ENCODE results near the gene ARFGEF3. TPM values are rescaled to one million over a fixed set of nuclear protein-coding genes. Genes with fewer than 3 reads are reported as not detected.

ARFGEF3 gene
- total RNA-seq, 3 donors from 2014 or later = 0.16 to 0.53 (median 0.29) TPM

DNA sequence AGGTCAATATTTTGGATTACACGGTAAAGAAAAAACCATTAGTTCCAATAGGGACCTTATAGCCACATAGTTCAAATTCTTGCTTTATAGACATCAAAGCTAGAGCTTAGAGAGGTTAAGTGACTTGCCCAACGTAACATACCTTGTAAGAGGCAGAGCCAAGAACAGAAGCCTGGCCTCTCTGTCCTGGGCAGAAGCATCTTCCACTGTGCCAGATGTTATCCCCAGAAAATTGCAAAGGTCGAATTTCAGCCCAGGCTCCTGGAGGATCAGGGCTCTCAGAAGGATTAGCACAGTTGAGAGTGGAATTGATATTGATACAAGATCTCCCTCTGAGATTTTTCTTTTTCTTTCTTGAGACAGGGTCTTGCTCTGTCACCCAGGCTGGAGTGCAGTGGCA, 222.0 kb downstream of the ARFGEF3 start:
- DNase-seq (no peak), ATAC-seq (no peak)
- Mint-ChIP-seq H3K27me3 (ENCODE audit: low read depth) (peaks cover 10% of the 10 kb centered on the region), H3K9me3 (no peaks in the 10 kb centered on the region), H3K36me3 (ENCODE audit: insufficient read depth) (no peaks in the 10 kb centered on the region), H3K4me3 (no peak overlapping the region), H3K4me1 (ENCODE audit: low read depth) (no peaks in the 10 kb centered on the region)

DNA sequence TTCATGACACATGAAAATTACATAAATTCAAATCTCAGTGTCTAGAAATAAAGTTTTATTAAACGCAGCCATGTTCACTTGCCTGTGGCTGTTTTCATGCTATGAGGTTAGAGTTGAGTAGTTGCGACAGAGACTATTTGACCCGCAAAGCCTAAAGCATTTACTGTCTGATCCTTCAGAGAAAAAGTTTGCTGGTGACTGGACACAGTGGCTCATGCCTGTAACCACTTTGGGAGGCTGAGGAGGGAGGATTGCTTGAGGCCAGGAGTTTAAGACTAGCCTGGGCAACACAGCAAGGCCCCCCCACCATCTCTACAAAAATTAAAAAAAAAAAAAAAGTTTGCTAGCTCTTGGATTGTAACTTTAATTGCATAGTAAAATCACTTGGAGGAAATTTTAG, 225.2 kb downstream of the ARFGEF3 start:
- no peak for ATAC-seq
- no peaks in the 10 kb centered on the region for H3K36me3 Mint-ChIP-seq (ENCODE audit: insufficient read depth)
- DNase-seq = no peak
- peaks cover 17% of the 10 kb centered on the region for H3K27me3 Mint-ChIP-seq (ENCODE audit: low read depth)
- no peaks in the 10 kb centered on the region for H3K4me1 Mint-ChIP-seq (ENCODE audit: low read depth)
- no peak overlapping the region for H3K4me3 Mint-ChIP-seq
- no peaks in the 10 kb centered on the region for H3K9me3 Mint-ChIP-seq

DNA sequence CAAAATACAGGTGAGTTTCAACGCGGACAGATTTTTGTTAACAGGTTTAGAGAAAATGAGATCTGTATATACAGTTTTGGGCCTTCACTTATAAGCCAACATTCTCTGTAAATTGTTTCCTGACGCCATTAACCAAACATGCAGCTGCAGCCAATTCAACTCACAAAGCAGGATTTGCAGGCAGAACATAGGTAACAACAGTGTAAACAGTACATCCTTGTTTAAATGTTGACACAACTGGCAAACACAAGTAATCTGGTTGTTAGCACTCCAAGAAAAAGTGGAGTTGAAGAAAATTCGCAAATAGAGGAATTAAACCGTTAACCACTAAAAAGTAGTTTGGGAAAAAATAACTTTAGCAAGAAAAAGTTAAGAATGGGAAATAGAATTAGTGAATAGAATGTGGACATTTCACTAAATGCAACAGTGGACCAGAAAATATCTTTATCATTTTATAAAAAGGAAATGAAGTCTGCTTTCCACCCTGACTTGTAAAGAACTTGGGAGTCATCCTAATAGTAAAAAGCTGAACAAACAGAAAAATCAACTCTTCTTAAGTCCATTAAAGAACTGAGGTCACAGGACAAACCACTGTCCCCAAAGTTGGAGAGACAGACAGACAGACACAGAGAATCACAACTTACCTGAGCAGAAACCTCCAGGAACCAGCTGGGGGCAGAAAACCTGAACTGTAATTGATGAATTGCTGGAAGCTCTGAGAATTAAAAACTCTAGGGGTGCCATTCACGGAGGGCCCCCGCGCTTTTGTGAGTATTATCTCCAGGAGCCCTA, 226.0 kb downstream of the ARFGEF3 start:
- ATAC-seq (no peak), DNase-seq (no peak)
- Mint-ChIP-seq H3K4me3 (no peak overlapping the region), H3K36me3 (ENCODE audit: insufficient read depth) (no peaks in the 10 kb centered on the region), H3K4me1 (ENCODE audit: low read depth) (no peaks in the 10 kb centered on the region), H3K27me3 (ENCODE audit: low read depth) (peaks cover 18% of the 10 kb centered on the region), H3K9me3 (no peaks in the 10 kb centered on the region)

DNA sequence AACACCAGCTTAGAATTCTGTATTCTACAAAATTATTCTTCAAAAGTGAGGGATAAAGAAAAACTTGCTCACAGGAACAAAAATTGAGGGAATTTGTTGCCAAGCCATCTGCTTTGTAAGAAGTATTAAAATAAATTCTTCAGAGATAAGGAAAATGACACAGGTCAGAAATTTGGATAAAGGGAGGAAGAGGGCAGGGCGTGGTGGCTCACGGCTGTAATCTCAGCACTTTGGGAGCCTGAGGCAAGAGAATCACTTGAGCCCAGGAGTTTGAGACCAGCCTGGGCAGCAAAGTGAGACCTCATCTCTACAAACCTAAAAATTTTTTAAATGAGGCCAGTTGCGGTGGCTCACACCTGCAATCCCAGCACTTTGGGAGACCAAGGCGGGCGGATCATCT, 227.8 kb downstream of the ARFGEF3 start:
- Mint-ChIP-seq H3K27me3 (ENCODE audit: low read depth) (peaks cover 16% of the 10 kb centered on the region), H3K36me3 (ENCODE audit: insufficient read depth) (no peaks in the 10 kb centered on the region), H3K9me3 (no peaks in the 10 kb centered on the region), H3K4me3 (no peak overlapping the region), H3K4me1 (ENCODE audit: low read depth) (no peaks in the 10 kb centered on the region)
- DNase-seq (no peak), ATAC-seq (no peak)

Other genes with a start within 250 kb of the ARFGEF3 start
- 1 to 10 TPM; 1.0 to 2.0 (median 1.8) TPM for gene PERP, start 54.5 kb upstream of the ARFGEF3 start, total RNA-seq
- gene PBOV1, start 56.6 kb downstream of the ARFGEF3 start, total RNA-seq = not detected
- gene SMIM28, start 216.0 kb downstream of the ARFGEF3 start, total RNA-seq = not detected
- 10 to 100 TPM in 2 of 3 donors, 1 to 10 TPM in 1; 1.7 to 16.4 (median 14.3) TPM for gene HEBP2, start 242.3 kb downstream of the ARFGEF3 start, total RNA-seq

All from activated T-cell treated with anti-CD3 and anti-CD28 coated beads, Interleukin-2, amount 50 U/mL, for 4 hours (primary cell).